K562 (cell line): ENCODE results near the gene MATN4. TPM values are rescaled to one million over a fixed set of nuclear protein-coding genes. Genes with fewer than 3 reads are reported as not detected.

Source experiments
- BRCA1 ChIP-seq, 2 experiments: fragments of 450-650 bp in 1 of 2; sonication (generic) in 1 of 2; formaldehyde crosslinking in 1 of 2; IDR thresholded peaks; 2 replicates each; pipeline versions ENCODE4 v1.5.0 to v1.6.1; 2017 to 2020; ENCODE audit warnings: mild to moderate bottlenecking in 1 of 2, missing genetic modification reagents in 1 of 2
- CTCF ChIP-seq, 3 experiments: IDR thresholded peaks in 2 of 3; conservative IDR thresholded peaks in 1 of 3; 2 replicates each; pipeline ENCODE4 v1.5.1; 2011 to 2012; ENCODE audit warnings: low read length in 3 of 3, mild to moderate bottlenecking in 3 of 3, control low read depth in 2 of 3, improper control_type of control experiment in 1 of 3, inconsistent platforms in 1 of 3, low read depth in 1 of 3, mixed read lengths in 1 of 3, moderate library complexity in 1 of 3; ENCODE audit not compliant: insufficient read depth in 2 of 3
- KAT8 ChIP-seq: fragments of 450-650 bp; IDR thresholded peaks from 2 replicates; pipeline ENCODE4 v1.6.1; 2016; ENCODE audit warnings: low read depth, mild to moderate bottlenecking
- MBD1 ChIP-seq: fragments of 250-450 bp; sonication (Bioruptor Pico); IDR thresholded peaks from 2 replicates; pipeline ENCODE4 v1.8.0; 2022; ENCODE audit warnings: inconsistent platforms
- RBM39 ChIP-seq: fragments of 200-400 bp; formaldehyde crosslinking; optimal IDR thresholded peaks from 2 replicates; pipeline ENCODE3; 2018; ENCODE audit warnings: low read depth, low read length
- SAP30 ChIP-seq: fragments of 200-600 bp; sonication (generic); IDR thresholded peaks from 2 replicates; pipeline ENCODE4 v1.6.1; 2012; ENCODE audit warnings: borderline replicate concordance, low read depth, mild to moderate bottlenecking, moderate library complexity, low read length, control low read depth, inconsistent platforms; ENCODE audit not compliant: insufficient read depth, poor library complexity, severe bottlenecking
- U2AF1 ChIP-seq: fragments of 200-400 bp; formaldehyde crosslinking; optimal IDR thresholded peaks from 2 replicates; pipeline ENCODE3; 2017; ENCODE audit warnings: mild to moderate bottlenecking, low read depth, low read length, moderate library complexity
- ZNF121 ChIP-seq: sonication (generic); formaldehyde crosslinking; conservative IDR thresholded peaks from 2 replicates; pipeline ENCODE4 v1.8.0; 2022; ENCODE audit warnings: missing genetic modification reagents
- ZNF280B ChIP-seq: fragments of 250-450 bp; sonication (Bioruptor Pico); IDR thresholded peaks from 2 replicates; pipeline ENCODE4 v1.5.1; 2021; ENCODE audit warnings: mild to moderate bottlenecking
- polyA plus RNA-seq, 8 experiments: library from polyadenylated mRNA; depleted of rRNA in 4 of 8; stranded (reverse) in 5 of 8; unstranded in 3 of 8; fragments of >200 nt; fragmentation: Nextera tagmentation in 2 of 8; fragmentation: Illumina TruSeq in 1 of 8; extraction: Ambion mirVana in 2 of 8; extraction: Trizol in 1 of 8; gene quantifications; 2 replicates each; pipeline versions ENCODE4 v1.2.1 to v1.2.3, GENCODE V29; 2011 to 2014; ENCODE audit warnings: inconsistent platforms in 1 of 8, missing spikeins in 1 of 8
- total RNA-seq, 7 experiments: library from RNA; depleted of rRNA in 6 of 7; stranded (reverse); fragments of >200 nt in 6 of 7; fragmentation: Illumina TruSeq in 2 of 7; extraction: Trizol in 2 of 7; gene quantifications; 2 replicates each; pipeline versions ENCODE4 v1.2.1 to v1.2.3, GENCODE V29; 2011 to 2021; ENCODE audit warnings: low replicate concordance in 1 of 7
- TF ChIP-seq, protein P1 (sequence below): sonication (generic); formaldehyde crosslinking; IDR thresholded peaks from 2 replicates; pipeline ENCODE4 v1.8.0; 2022; ENCODE audit warnings: mild to moderate bottlenecking, missing genetic modification reagents

MATN4 gene
- total and polyA plus RNA-seq, 9 of the 15 experiments (the other 6 are each of a cell fraction or from before 2014, with no cell fraction given): 0.09 TPM; not detected in 8

DNA sequence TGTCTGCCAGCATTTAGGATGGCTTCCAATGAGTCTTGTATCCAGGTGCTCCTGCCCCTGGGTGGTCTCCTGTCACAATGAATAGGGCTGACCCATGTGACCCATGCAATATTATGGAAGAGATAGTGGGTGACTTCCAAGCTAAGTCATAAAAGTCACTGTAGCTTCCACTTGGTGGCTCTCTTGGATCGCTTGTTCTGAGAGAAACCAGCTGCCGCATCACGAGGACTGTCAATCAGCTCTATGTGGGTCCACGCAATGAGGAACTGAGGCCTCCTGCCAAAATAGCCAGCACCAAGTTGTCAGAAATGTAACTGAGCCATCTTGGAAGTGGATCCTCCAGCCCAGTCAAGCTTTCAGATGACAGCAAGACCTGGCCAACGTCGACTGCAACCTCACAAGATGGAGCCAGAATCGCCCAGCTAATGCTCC is 14.9 kb upstream of the MATN4 start (continued):
- TF ChIP-seq MBD1 (no peak), CTCF (IDR thresholded peaks at IDR 0.05 in 2 of 3, conservative IDR thresholded peaks at IDR 0.05 in 1 of 3; ENCODE audit: insufficient read depth in 2 of 3, low read depth in 1 of 3, low read length in 3 of 3) (peak; percentile 78 to 94 (median 81)), KAT8 (no peak), U2AF1 (no peak), SAP30 (no peak), ZNF280B (CRISPR knock-in tag) (no peak), BRCA1 (IDR thresholded peaks at IDR 0.05) (no peak), BRCA1 (CRISPR knock-in tag; IDR thresholded peaks at IDR 0.05) (no peak), RBM39 (no peak), ZNF121 (CRISPR knock-in tag) (no peak)
- TF ChIP-seq, protein P1, sequence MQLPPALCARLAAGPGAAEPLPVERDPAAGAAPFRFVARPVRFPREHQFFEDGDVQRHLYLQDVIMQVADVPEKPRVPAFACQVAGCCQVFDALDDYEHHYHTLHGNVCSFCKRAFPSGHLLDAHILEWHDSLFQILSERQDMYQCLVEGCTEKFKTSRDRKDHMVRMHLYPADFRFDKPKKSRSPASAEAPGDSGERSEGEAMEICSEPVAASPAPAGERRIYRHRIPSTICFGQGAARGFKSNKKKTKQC (CRISPR knock-in tag): no peak
